ENCODE data around the gene GBX1.

DNA sequence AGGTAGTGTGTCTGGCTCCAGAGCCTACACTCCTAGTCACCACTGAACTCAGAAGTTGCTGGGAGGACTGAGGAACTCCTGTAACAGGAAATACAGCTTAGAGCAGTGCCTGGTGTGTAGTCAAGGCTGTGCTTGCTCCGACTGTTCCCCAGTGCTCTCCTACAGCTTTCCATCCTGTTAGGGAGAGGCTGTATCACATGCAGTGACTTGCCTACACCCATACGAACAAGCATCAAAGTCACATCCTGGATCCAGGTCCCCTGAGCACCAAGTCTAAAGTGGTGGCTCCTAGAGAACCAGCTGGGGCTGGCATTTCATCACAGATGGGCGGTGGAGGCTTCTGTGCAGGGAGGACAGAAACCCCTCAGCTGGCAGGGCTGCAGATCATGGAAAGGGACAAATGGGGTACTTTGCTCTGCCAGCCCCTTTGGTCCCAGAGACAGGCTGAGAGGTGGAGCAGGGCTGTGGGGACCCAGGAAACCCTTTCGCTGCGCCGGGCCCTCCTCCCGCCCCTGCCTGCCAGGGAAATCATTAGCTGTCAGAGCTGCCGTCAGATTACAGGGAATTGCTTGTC lies 11.9 kb upstream of the GBX1 start:
- TF ChIP-seq CTCF (IDR thresholded peaks at IDR 0.05) (no peak), ZFX (IDR thresholded peaks at IDR 0.05; ENCODE audit: borderline replicate concordance) (no peak)
